ENCODE results near the gene CALY. TPM values are rescaled to one million over a fixed set of nuclear protein-coding genes. Genes with fewer than 3 reads are reported as not detected.

The CALY gene
- total RNA-seq, 1 donor from 2014 or later: 4.7 TPM

DNA sequence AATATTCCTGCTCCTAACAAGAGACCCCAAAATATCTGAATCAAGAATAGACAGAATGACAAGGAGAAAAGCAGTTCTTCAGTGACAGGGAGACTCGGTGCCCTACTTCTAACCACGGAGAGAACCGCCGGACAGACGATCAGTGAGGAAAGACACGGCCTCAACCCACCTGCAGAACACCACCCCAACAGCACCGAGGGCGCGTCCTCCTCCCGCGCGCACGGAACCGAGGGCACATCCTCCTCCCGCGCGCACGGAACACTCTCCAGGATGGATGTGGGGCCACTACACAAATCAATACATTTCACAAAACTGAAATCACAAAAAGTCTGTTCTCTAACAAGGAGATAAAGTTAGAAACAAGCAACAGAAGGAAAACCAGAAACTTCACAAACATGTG is 50.3 kb downstream of the CALY start:
- H3K4me1 ChIP-seq: no peaks in the 10 kb centered on the region
- no peak overlapping the region for H3K4me3 ChIP-seq
- intact Hi-C loops (cut with DNase I): no loop called here
- peaks cover 2 to 93% of the 10 kb centered on the region in 2 donors for H3K36me3 ChIP-seq
- no peaks in the 10 kb centered on the region for H3K9me3 ChIP-seq
- H3K27ac ChIP-seq: no peak overlapping the region
- H3K27me3 ChIP-seq: no peaks in the 10 kb centered on the region
- no peak for DNase-seq (ENCODE audit: extremely low spot score in 2 of 2)
- TF ChIP-seq POLR2AphosphoS5 (IDR thresholded peaks at IDR 0.05; ENCODE audit: insufficient read depth in 1 of 2, low read depth in 1 of 2): no peak
- no peak for TF ChIP-seq CTCF (IDR thresholded peaks at IDR 0.05)
- TF ChIP-seq POLR2A (IDR thresholded peaks at IDR 0.05): no peak

- TF ChIP-seq POLR2AphosphoS5 (IDR thresholded peaks at IDR 0.05; ENCODE audit: insufficient read depth in 1 of 2, low read depth in 1 of 2) (no peak), CTCF (IDR thresholded peaks at IDR 0.05) (no peak), POLR2A (IDR thresholded peaks at IDR 0.05) (no peak)
- Histone ChIP-seq H3K9me3 (no peaks in the 10 kb centered on the region), H3K36me3 (peaks cover 2 to 96% of the 10 kb centered on the region in 2 donors), H3K4me3 (no peak overlapping the region), H3K4me1 (no peaks in the 10 kb centered on the region), H3K27ac (no peak overlapping the region), H3K27me3 (no peaks in the 10 kb centered on the region)
- intact Hi-C loops (cut with DNase I): no loop called here
- no peak for DNase-seq (ENCODE audit: extremely low spot score in 2 of 2)
Observed at GRCh38 chr10:133285217-133285616, 51.5 kb downstream of the CALY start.

DNA sequence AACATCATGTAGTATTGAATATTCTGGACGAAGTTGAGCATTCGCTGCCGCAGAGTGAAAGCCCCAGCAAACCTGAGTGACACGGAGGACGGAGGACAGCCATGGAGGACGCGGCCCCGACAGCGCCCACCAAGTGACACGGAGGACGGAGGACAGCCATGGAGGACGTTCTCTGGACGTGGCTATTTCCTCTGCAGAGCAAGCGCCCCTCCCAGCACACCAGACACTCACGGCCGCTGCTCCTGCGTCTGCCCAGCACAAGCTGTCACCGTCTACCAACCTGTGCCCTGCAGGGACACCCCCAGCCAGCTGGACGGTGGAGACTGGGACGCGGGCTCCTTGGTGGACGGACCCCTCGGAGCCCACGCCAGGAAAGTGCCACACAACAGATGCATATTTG is 52.8 kb downstream of the CALY start:
- no peaks in the 10 kb centered on the region for H3K9me3 ChIP-seq
- H3K4me1 ChIP-seq: no peaks in the 10 kb centered on the region
- DNase-seq (ENCODE audit: extremely low spot score in 2 of 2): no peak
- no peak overlapping the region for H3K4me3 ChIP-seq
- H3K27me3 ChIP-seq: no peaks in the 10 kb centered on the region
- H3K36me3 ChIP-seq: peaks cover 2 to 96% of the 10 kb centered on the region in 2 donors
- H3K27ac ChIP-seq: no peak overlapping the region
- intact Hi-C loops (cut with DNase I): no loop called here
- TF ChIP-seq POLR2A (IDR thresholded peaks at IDR 0.05) (no peak), POLR2AphosphoS5 (IDR thresholded peaks at IDR 0.05; ENCODE audit: insufficient read depth in 1 of 2, low read depth in 1 of 2) (no peak), CTCF (IDR thresholded peaks at IDR 0.05) (no peak)

GRCh38 chr10:133282846-133283390 is 53.8 kb downstream of the CALY start:
- Histone ChIP-seq H3K9me3 (no peaks in the 10 kb centered on the region), H3K36me3 (peaks cover 2 to 90% of the 10 kb centered on the region in 2 donors), H3K27ac (no peak overlapping the region), H3K27me3 (no peaks in the 10 kb centered on the region), H3K4me1 (no peaks in the 10 kb centered on the region), H3K4me3 (no peak overlapping the region)
- intact Hi-C loops (cut with DNase I): no loop called here
- DNase-seq (ENCODE audit: extremely low spot score in 2 of 2): no peak
- TF ChIP-seq POLR2AphosphoS5 (IDR thresholded peaks at IDR 0.05; ENCODE audit: insufficient read depth in 1 of 2, low read depth in 1 of 2): no peak
- no peak for TF ChIP-seq CTCF (IDR thresholded peaks at IDR 0.05)
- no peak for TF ChIP-seq POLR2A (IDR thresholded peaks at IDR 0.05)

GRCh38 chr10:133281628-133282372 is 54.9 kb downstream of the CALY start:
- Histone ChIP-seq H3K4me3 (no peak overlapping the region), H3K4me1 (peaks cover 10% of the 10 kb centered on the region), H3K9me3 (no peaks in the 10 kb centered on the region), H3K36me3 (peaks cover 2 to 81% of the 10 kb centered on the region in 2 donors), H3K27ac (no peak overlapping the region), H3K27me3 (no peaks in the 10 kb centered on the region)
- intact Hi-C loops (cut with DNase I): no loop called here
- DNase-seq (ENCODE audit: extremely low spot score in 2 of 2): no peak
- TF ChIP-seq CTCF (IDR thresholded peaks at IDR 0.05) (no peak), POLR2AphosphoS5 (IDR thresholded peaks at IDR 0.05; ENCODE audit: insufficient read depth in 1 of 2, low read depth in 1 of 2) (no peak), POLR2A (IDR thresholded peaks at IDR 0.05) (no peak)

Data from vagina (tissue), 2 donors.